ENCODE data around the gene EBF3.

The EBF3 gene

GRCh38 chr10:129959544-129960480 is 4.3 kb downstream of the EBF3 start:
- DNase-seq: no peak

- no peak for DNase-seq
Observed at GRCh38 chr10:129958629-129959543, 5.2 kb downstream of the EBF3 start.

GRCh38 chr10:129958148-129958628 is 5.9 kb downstream of the EBF3 start:
- no peak for DNase-seq

GRCh38 chr10:129956876-129957673 is 7.0 kb downstream of the EBF3 start:
- no peak for DNase-seq

- DNase-seq: no peak
Observed at GRCh38 chr10:129956286-129956670, 7.8 kb downstream of the EBF3 start.

GRCh38 chr10:129955601-129956285 is 8.3 kb downstream of the EBF3 start:
- no peak for DNase-seq

- no peak for DNase-seq
Observed at GRCh38 chr10:129954492-129955315, 9.4 kb downstream of the EBF3 start.

GRCh38 chr10:129953119-129954051 is 10.7 kb downstream of the EBF3 start:
- DNase-seq: no peak

- no peak for DNase-seq
Observed at GRCh38 chr10:129952378-129953118, 11.5 kb downstream of the EBF3 start.

- no peak for DNase-seq
Observed at GRCh38 chr10:129951970-129952265, 12.2 kb downstream of the EBF3 start.

GRCh38 chr10:129951101-129951969 is 12.7 kb downstream of the EBF3 start:
- no peak for DNase-seq

- DNase-seq: no peak
Observed at GRCh38 chr10:129950676-129951075, 13.4 kb downstream of the EBF3 start.

GRCh38 chr10:129949891-129950291 is 14.2 kb downstream of the EBF3 start:
- no peak for DNase-seq

- no peak for DNase-seq
Observed at GRCh38 chr10:129949411-129949810, 14.7 kb downstream of the EBF3 start.

GRCh38 chr10:129946859-129947258 is 17.2 kb downstream of the EBF3 start:
- no peak for DNase-seq

GRCh38 chr10:129945941-129946760 is 17.9 kb downstream of the EBF3 start:
- no peak for DNase-seq

- no peak for DNase-seq
Observed at GRCh38 chr10:129945526-129945925, 18.5 kb downstream of the EBF3 start.

Data from inflammatory macrophage (primary cell).